K562 (cell line): Measurements from ENCODE around the gene SFXN3. TPM values are rescaled to one million over a fixed set of nuclear protein-coding genes. Genes with fewer than 3 reads are reported as not detected.

Experiments
- ATAC-seq: fragments of 200-7000 bp; cut with Tn5 transposase; 3 replicates; pipeline ENCODE4 v1.9.1; 2020; ENCODE audit warnings: moderate library complexity
- BruUV-seq: library from RNA; stranded (reverse); fragments of 400-500 nt; replicated peaks from 2 replicates; lab custom pipeline; 2021; lab: Mats Ljungman, UMichigan
- CTCF ChIA-PET: fragments of 300-600 bp; formaldehyde crosslinking; extraction: SDS; loops from one replicate; lab custom pipeline; 2021; ENCODE audit warnings: low intra/inter-chr PET ratio; lab: Yijun Ruan, JAX
- POLR2A ChIA-PET: fragments of 300-600, 350-650 bp; sonication (Branson Sonifier 250); formaldehyde crosslinking; extraction: SDS; loops from one replicate; lab custom pipeline; 2021; ENCODE audit warnings: antibody characterized with exemption, inconsistent platforms; lab: Yijun Ruan, JAX
- DNase-seq, 4 experiments: peaks; one replicate each; pipeline versions ENCODE4 v3.0.0 to v3.0.0-alpha.2; 2011 to 2018; ENCODE audit warnings: low spot score in 3 of 4, mixed read lengths in 3 of 4; ENCODE audit errors: extremely low read depth in 1 of 4
- FAIRE-seq: peaks from 2 replicates; lab custom pipeline; 2011; peaks lifted over from hg19 to GRCh38; lab: Jason Lieb, UNC
- H2AFZ ChIP-seq: 2 replicates; pipeline ENCODE4 v1.6.0; 2011; ENCODE audit warnings: low read depth, low read length, control low read depth, inconsistent platforms
- H3K27ac ChIP-seq: fragments of 200-600 bp; 3 replicates; pipeline ENCODE4 v1.8.0; 2011; ENCODE audit warnings: low read depth, mild to moderate bottlenecking, control low read depth, inconsistent platforms, low read length, moderate library complexity, mixed read lengths; ENCODE audit errors: extremely low read depth
- H3K27me3 ChIP-seq, 2 experiments: fragments of 300-600 bp in 1 of 2; 2 replicates in 1 of 2; 3 replicates in 1 of 2; pipeline versions ENCODE4 v1.6.0 to v1.8.0; 2011; ENCODE audit warnings: inconsistent platforms in 2 of 2, low read length in 2 of 2, mild to moderate bottlenecking in 1 of 2, mixed read lengths in 1 of 2, moderate library complexity in 1 of 2; ENCODE audit not compliant: control insufficient read depth in 2 of 2, insufficient read depth in 2 of 2
- H3K36me3 ChIP-seq: fragments of 300-600 bp; 3 replicates; pipeline ENCODE4 v1.8.0; 2011; ENCODE audit warnings: mild to moderate bottlenecking, low read length, inconsistent platforms; ENCODE audit not compliant: control insufficient read depth, insufficient read depth
- H3K4me1 ChIP-seq, 2 experiments: fragments of 200-600 bp in 1 of 2; replicated peaks in 1 of 2; 2 replicates in 1 of 2; 3 replicates in 1 of 2; pipeline versions ENCODE4 v1.5.1 to v1.8.0; 2011; ENCODE audit warnings: inconsistent platforms in 2 of 2, low read length in 2 of 2, mild to moderate bottlenecking in 1 of 2, mixed read lengths in 1 of 2, moderate library complexity in 1 of 2; ENCODE audit not compliant: control insufficient read depth in 2 of 2, insufficient read depth in 2 of 2
- H3K4me2 ChIP-seq: 2 replicates; pipeline ENCODE4 v1.6.1; 2011; ENCODE audit warnings: low read length, control low read depth, inconsistent platforms, mixed read lengths; ENCODE audit not compliant: insufficient read depth
- H3K4me3 ChIP-seq: fragments of 200-600 bp; sonication (generic), shearing (Covaris generic); 2 replicates; pipeline ENCODE4 v1.5.1; 2016; ENCODE audit warnings: control low read depth, inconsistent platforms
- H3K79me2 ChIP-seq: fragments of 200-600 bp; 3 replicates; pipeline ENCODE4 v1.8.0; 2011; ENCODE audit warnings: low read length, inconsistent platforms; ENCODE audit not compliant: control insufficient read depth, insufficient read depth
- H3K9ac ChIP-seq, 2 experiments: 2 replicates each; pipeline versions ENCODE4 v1.6.0 to v1.6.1; 2011; ENCODE audit warnings: low read depth in 2 of 2, low read length in 2 of 2, control low read depth in 1 of 2, inconsistent platforms in 1 of 2, mild to moderate bottlenecking in 1 of 2, mixed read lengths in 1 of 2; ENCODE audit not compliant: insufficient read depth in 1 of 2
- H3K9me1 ChIP-seq: one replicate; pipeline ENCODE4 v1.6.0; 2011; ENCODE audit warnings: inconsistent platforms, mild to moderate bottlenecking, low read length, moderate library complexity; ENCODE audit not compliant: control insufficient read depth, insufficient read depth
- H3K9me3 ChIP-seq: replicated peaks from 2 replicates; pipeline ENCODE4 v1.5.1; 2011; ENCODE audit warnings: low read depth, low read length, inconsistent platforms; ENCODE audit not compliant: control insufficient read depth, insufficient read depth
- H4K20me1 ChIP-seq: replicated peaks from 2 replicates; pipeline ENCODE4 v1.6.1; 2011; ENCODE audit warnings: low read length, inconsistent platforms, mixed read lengths; ENCODE audit not compliant: control insufficient read depth, insufficient read depth
- C11orf30 ChIP-seq: fragments of 450-650 bp; IDR thresholded peaks from 2 replicates; pipeline ENCODE4 v1.6.1; 2016; ENCODE audit warnings: low read depth, mild to moderate bottlenecking
- CBFA2T2 ChIP-seq: fragments of 450-650 bp; conservative IDR thresholded peaks from 2 replicates; pipeline ENCODE4 v1.6.1; 2017; ENCODE audit warnings: mild to moderate bottlenecking
- ETV5 ChIP-seq: sonication (generic); formaldehyde crosslinking; IDR thresholded peaks from 2 replicates; pipeline ENCODE4 v1.4.0; 2020; ENCODE audit warnings: low read depth, mild to moderate bottlenecking, missing genetic modification reagents
- FOSL1 ChIP-seq: fragments of 200-800 bp; sonication (Bioruptor generic); conservative IDR thresholded peaks from 2 replicates; pipeline ENCODE4 v1.6.1; 2016; ENCODE audit warnings: missing genetic modification characterization, missing compliant biosample characterization
- FOXK2 ChIP-seq, 2 experiments: fragments of 450-650 bp; IDR thresholded peaks in 1 of 2; conservative IDR thresholded peaks in 1 of 2; 2 replicates each; pipeline ENCODE4 v1.6.1; 2016; ENCODE audit warnings: low read depth in 2 of 2, mild to moderate bottlenecking in 1 of 2
- GABPB2 ChIP-seq: fragments of 250-450 bp; sonication (Bioruptor Pico); conservative IDR thresholded peaks from 2 replicates; pipeline ENCODE4 v1.5.1; 2021; ENCODE audit warnings: mild to moderate bottlenecking
- HSF4 ChIP-seq: fragments of 250-450 bp; sonication (Bioruptor Pico); IDR thresholded peaks from 2 replicates; pipeline ENCODE4 v2.1.2; 2022; ENCODE audit warnings: mild to moderate bottlenecking, moderate library complexity, borderline replicate concordance
- LCOR ChIP-seq: sonication (generic); formaldehyde crosslinking; IDR thresholded peaks from 2 replicates; pipeline ENCODE4 v1.8.0; 2022; ENCODE audit warnings: mild to moderate bottlenecking, missing genetic modification reagents
- PHTF2 ChIP-seq: fragments of 250-450 bp; sonication (Bioruptor Pico); IDR thresholded peaks from 2 replicates; pipeline ENCODE4 v1.5.0; 2021; ENCODE audit warnings: mild to moderate bottlenecking
- RUNX1 ChIP-seq: sonication (generic); IDR thresholded peaks from 2 replicates; pipeline ENCODE4 v1.6.1; 2016; ENCODE audit warnings: antibody characterized with exemption, low read depth
- TBL1XR1 ChIP-seq, 2 experiments: IDR thresholded peaks; 2 replicates each; pipeline ENCODE4 v1.6.1; 2012; ENCODE audit warnings: improper control_type of control experiment in 2 of 2, low read length in 2 of 2, mild to moderate bottlenecking in 1 of 2
- TFAM ChIP-seq: fragments of 250-450 bp; sonication (Bioruptor Pico); conservative IDR thresholded peaks from 2 replicates; pipeline ENCODE4 v1.5.0; 2021; ENCODE audit warnings: mild to moderate bottlenecking, moderate library complexity
- ZNF408 ChIP-seq: fragments of 250-450 bp; sonication (Bioruptor Pico); IDR thresholded peaks from 2 replicates; pipeline ENCODE4 v1.4.0; 2020; ENCODE audit warnings: low read depth, mild to moderate bottlenecking, moderate library complexity
- WGBS: fragments of 100-300 bp; shearing (Covaris generic); methylation state at CpG from one replicate; pipeline ENCODE4 v1.1.6; 2016; ENCODE audit warnings: low coverage, mixed read lengths; ENCODE audit not compliant: insufficient coverage; ENCODE audit errors: missing lambda C conversion rate; 5-methylcytosine and 5-hydroxymethylcytosine counted together
- in situ Hi-C: fragments of 300-500 bp; cut with MboI; formaldehyde crosslinking; loops from 4 replicates; pipeline ENCODE4 v1.15.0; 2018; ENCODE audit warnings: inconsistent platforms, mixed read lengths
- intact Hi-C: fragments of 100-400 bp; cut with micrococcal nuclease; formaldehyde crosslinking; loops from 2 replicates; pipeline ENCODE4 v1.14.2; 2022
- polyA plus RNA-seq, 8 experiments: library from polyadenylated mRNA; depleted of rRNA in 4 of 8; stranded (reverse) in 5 of 8; unstranded in 3 of 8; fragments of >200 nt; fragmentation: Nextera tagmentation in 2 of 8; fragmentation: Illumina TruSeq in 1 of 8; extraction: Ambion mirVana in 2 of 8; extraction: Trizol in 1 of 8; gene quantifications; 2 replicates each; pipeline versions ENCODE4 v1.2.1 to v1.2.3, GENCODE V29; 2011 to 2014; ENCODE audit warnings: inconsistent platforms in 1 of 8, missing spikeins in 1 of 8
- total RNA-seq, 7 experiments: library from RNA; depleted of rRNA in 6 of 7; stranded (reverse); fragments of >200 nt in 6 of 7; fragmentation: Illumina TruSeq in 2 of 7; extraction: Trizol in 2 of 7; gene quantifications; 2 replicates each; pipeline versions ENCODE4 v1.2.1 to v1.2.3, GENCODE V29; 2011 to 2021; ENCODE audit warnings: low replicate concordance in 1 of 7
- TF ChIP-seq, protein P1 (sequence below): fragments of 250-450 bp; sonication (Bioruptor Pico); IDR thresholded peaks from 2 replicates; pipeline ENCODE4 v1.8.0; 2022; ENCODE audit warnings: moderate library complexity, mild to moderate bottlenecking, inconsistent platforms
- TF ChIP-seq, protein P2 (sequence below): sonication (generic); formaldehyde crosslinking; IDR thresholded peaks from 2 replicates; pipeline ENCODE4 v1.8.1; 2022; ENCODE audit warnings: missing genetic modification reagents

Gene SFXN3
- total and polyA plus RNA-seq, 9 of the 15 experiments (the other 6 are each of a cell fraction or from before 2014, with no cell fraction given) = 0.24 to 4.6 (median 0.86) TPM

DNA sequence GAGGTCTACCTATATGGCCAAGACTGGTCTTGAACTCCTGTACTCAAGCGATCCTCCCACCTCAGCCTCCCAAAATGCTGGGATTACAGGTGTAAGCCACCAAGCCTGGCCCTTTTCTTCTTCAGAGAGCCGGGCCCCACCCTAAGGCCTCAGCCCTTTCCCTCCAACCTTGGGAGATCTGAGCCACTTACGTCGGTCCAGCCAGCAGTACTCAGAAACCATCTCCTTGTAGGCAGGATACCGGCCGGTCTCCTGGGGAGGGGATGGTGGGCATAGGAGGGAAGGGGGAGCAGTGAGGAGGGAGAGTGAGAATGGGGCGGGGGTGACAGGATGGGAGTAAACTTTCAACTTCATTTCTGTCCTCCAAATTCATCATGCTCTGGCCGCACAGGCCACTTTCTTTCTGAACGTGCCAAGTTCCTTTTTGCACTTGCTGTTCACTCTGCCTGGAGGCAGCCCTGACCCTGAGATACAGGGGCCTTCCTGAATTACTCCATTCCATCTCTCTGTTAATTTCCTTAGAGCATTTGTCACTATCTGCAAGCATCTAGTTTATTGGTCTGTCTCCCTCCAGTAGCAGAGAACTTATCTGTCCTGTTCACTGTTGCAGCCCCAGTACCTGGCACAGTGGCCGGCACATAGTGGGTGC lies 10.5 kb upstream of the SFXN3 start:
- 13% methylated on average over 10 of the region's 10 CpGs for WGBS
- Histone ChIP-seq H3K4me2 (no peak overlapping the region), H3K79me2 (no peaks in the 10 kb centered on the region), H4K20me1 (no peaks in the 10 kb centered on the region), H3K9me1 (no peaks in the 10 kb centered on the region), H3K4me1 (peaks cover 0 to 13% of the 10 kb centered on the region in 2 experiments; a peak in 3 of 5 replicates), H3K9me3 (no peaks in the 10 kb centered on the region), H3K4me3 (no peak overlapping the region), H3K27me3 (no peaks in the 10 kb centered on the region), H3K9ac (no peak overlapping the region), H2AFZ (no peak overlapping the region), H3K36me3 (no peaks in the 10 kb centered on the region), H3K27ac (no peak overlapping the region)
- CTCF ChIA-PET = no interaction called here
- no peak for FAIRE-seq
- no TSS peak for BruUV-seq
- intact Hi-C loops (no loop called here), in situ Hi-C loops (no loop called here)
- ATAC-seq = no peak
- no peak for DNase-seq
- POLR2A ChIA-PET = no interaction called here
- no peak for TF ChIP-seq RUNX1

DNA sequence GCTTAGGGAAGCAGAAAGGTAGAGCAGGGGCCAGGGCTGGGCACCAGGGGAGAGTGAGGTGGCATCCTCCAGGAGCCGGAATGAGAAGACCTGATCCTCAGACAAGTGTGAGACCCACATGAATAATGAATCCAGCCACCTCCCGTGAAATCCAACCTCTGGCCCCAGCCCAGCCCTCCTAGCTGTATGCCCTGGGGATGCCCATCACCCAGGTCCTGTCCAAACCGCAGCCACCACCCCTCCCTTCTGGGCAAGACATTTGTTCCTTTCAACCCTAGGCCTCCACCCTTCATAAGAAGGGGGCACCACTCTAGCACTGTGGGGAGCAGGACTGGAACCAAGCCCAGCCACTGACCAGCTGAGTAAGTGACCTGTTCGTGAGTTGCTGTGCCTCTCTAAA lies 9.8 kb upstream of the SFXN3 start:
- WGBS = 16% methylated on average over 3 of the region's 4 CpGs
- Histone ChIP-seq H4K20me1 (no peaks in the 10 kb centered on the region), H2AFZ (no peak overlapping the region), H3K79me2 (no peaks in the 10 kb centered on the region), H3K9ac (no peak overlapping the region), H3K9me3 (no peaks in the 10 kb centered on the region), H3K4me3 (no peak overlapping the region), H3K4me2 (no peak overlapping the region), H3K27me3 (no peaks in the 10 kb centered on the region), H3K9me1 (no peaks in the 10 kb centered on the region), H3K4me1 (peaks cover 0 to 13% of the 10 kb centered on the region in 2 experiments; a peak in 3 of 5 replicates), H3K36me3 (no peaks in the 10 kb centered on the region), H3K27ac (no peak overlapping the region)
- DNase-seq = no peak
- FAIRE-seq = no peak
- no TSS peak for BruUV-seq
- in situ Hi-C loops = no loop called here
- CTCF ChIA-PET = no interaction called here
- POLR2A ChIA-PET = no interaction called here
- intact Hi-C loops = no loop called here
- ATAC-seq = no peak
- no peak for TF ChIP-seq TFAM (CRISPR knock-in tag)
- TF ChIP-seq CBFA2T2 = no peak
- TF ChIP-seq, protein P1, sequence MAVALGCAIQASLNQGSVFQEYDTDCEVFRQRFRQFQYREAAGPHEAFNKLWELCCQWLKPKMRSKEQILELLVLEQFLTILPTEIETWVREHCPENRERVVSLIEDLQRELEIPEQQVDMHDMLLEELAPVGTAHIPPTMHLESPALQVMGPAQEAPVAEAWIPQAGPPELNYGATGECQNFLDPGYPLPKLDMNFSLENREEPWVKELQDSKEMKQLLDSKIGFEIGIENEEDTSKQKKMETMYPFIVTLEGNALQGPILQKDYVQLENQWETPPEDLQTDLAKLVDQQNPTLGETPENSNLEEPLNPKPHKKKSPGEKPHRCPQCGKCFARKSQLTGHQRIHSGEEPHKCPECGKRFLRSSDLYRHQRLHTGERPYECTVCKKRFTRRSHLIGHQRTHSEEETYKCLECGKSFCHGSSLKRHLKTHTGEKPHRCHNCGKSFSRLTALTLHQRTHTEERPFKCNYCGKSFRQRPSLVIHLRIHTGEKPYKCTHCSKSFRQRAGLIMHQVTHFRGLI = no peak
- TF ChIP-seq GABPB2 (CRISPR knock-in tag) = no peak
- no peak for TF ChIP-seq C11orf30
- TF ChIP-seq RUNX1 = no peak
- no peak for TF ChIP-seq ZNF408 (CRISPR knock-in tag)
- TF ChIP-seq TBL1XR1 (IDR thresholded peaks at IDR 0.05; ENCODE audit: low read length in 2 of 2) = no peak
- TF ChIP-seq LCOR (CRISPR knock-in tag) = no peak
- TF ChIP-seq HSF4 (CRISPR knock-in tag) = no peak
- TF ChIP-seq FOSL1 (tag) = no peak
- TF ChIP-seq PHTF2 = no peak
- TF ChIP-seq, protein P2, sequence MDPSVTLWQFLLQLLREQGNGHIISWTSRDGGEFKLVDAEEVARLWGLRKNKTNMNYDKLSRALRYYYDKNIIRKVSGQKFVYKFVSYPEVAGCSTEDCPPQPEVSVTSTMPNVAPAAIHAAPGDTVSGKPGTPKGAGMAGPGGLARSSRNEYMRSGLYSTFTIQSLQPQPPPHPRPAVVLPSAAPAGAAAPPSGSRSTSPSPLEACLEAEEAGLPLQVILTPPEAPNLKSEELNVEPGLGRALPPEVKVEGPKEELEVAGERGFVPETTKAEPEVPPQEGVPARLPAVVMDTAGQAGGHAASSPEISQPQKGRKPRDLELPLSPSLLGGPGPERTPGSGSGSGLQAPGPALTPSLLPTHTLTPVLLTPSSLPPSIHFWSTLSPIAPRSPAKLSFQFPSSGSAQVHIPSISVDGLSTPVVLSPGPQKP = no peak
- TF ChIP-seq FOXK2 (conservative IDR thresholded peaks at IDR 0.05 in 1 of 2, IDR thresholded peaks at IDR 0.05 in 1 of 2; ENCODE audit: low read depth in 2 of 2) = no peak
- no peak for TF ChIP-seq ETV5 (CRISPR knock-in tag)
